Measurements from ENCODE around the gene ZFYVE28.

GRCh38 chr4:2321279-2322196 is 96.9 kb downstream of the ZFYVE28 start:
- TF ChIP-seq CTCF (IDR thresholded peaks at IDR 0.05) (no peak), POLR2A (IDR thresholded peaks at IDR 0.05) (no peak), POLR2AphosphoS5 (IDR thresholded peaks at IDR 0.05; ENCODE audit: insufficient read depth in 1 of 2, low read depth in 1 of 2) (no peak)

Data from vagina (tissue), 2 donors.